GM23338 (cell line): ENCODE results near the gene ALG14. TPM values are rescaled to one million over a fixed set of nuclear protein-coding genes. Genes with fewer than 3 reads are reported as not detected.

Experiments used
- ATAC-seq: fragments of 200-7000 bp; cut with Tn5 transposase; 3 replicates; pipeline ENCODE4 v1.9.1; 2020
- DNase-seq: peaks from one replicate; pipeline ENCODE4 v3.0.0-alpha.2; 2015; ENCODE audit warnings: low spot score
- H2AFZ ChIP-seq: fragments of 200-600 bp; sonication (generic); 2 replicates; pipeline ENCODE4 v1.8.0; 2016; ENCODE audit warnings: antibody characterized with exemption, mild to moderate bottlenecking, moderate library complexity
- H3F3A ChIP-seq: fragments of 200-600 bp; sonication (generic); replicated peaks from 2 replicates; pipeline ENCODE4 v1.8.0; 2017; ENCODE audit warnings: antibody characterized with exemption, mixed run types, low read depth
- H3K27ac ChIP-seq: fragments of 200-600 bp; sonication (generic); 2 replicates; pipeline ENCODE4 v1.6.1; 2016; ENCODE audit warnings: low read depth
- H3K27me3 ChIP-seq: fragments of 200-600 bp; sonication (generic); 2 replicates; pipeline ENCODE4 v1.8.0; 2016; ENCODE audit warnings: mild to moderate bottlenecking, mixed run types, moderate library complexity; ENCODE audit not compliant: insufficient read depth
- H3K36me3 ChIP-seq: fragments of 200-600 bp; sonication (generic); 2 replicates; pipeline ENCODE4 v1.8.0; 2016; ENCODE audit warnings: mild to moderate bottlenecking; ENCODE audit not compliant: insufficient read depth
- H3K4me1 ChIP-seq: fragments of 200-600 bp; sonication (generic); 2 replicates; pipeline ENCODE4 v1.8.0; 2016; ENCODE audit warnings: mild to moderate bottlenecking, moderate library complexity; ENCODE audit not compliant: insufficient read depth
- H3K4me2 ChIP-seq: fragments of 200-600 bp; sonication (generic); 2 replicates; pipeline ENCODE4 v1.7.1; 2017; ENCODE audit warnings: mixed run types
- H3K4me3 ChIP-seq: fragments of 200-600 bp; sonication (generic); 2 replicates; pipeline ENCODE4 v1.6.1; 2016; ENCODE audit warnings: mixed run types
- H3K79me2 ChIP-seq: fragments of 200-600 bp; sonication (generic); replicated peaks from 2 replicates; pipeline ENCODE4 v1.8.0; 2017; ENCODE audit warnings: mild to moderate bottlenecking; ENCODE audit not compliant: insufficient read depth
- H3K9me2 ChIP-seq: fragments of 200-600 bp; sonication (generic); 2 replicates; pipeline ENCODE4 v1.8.0; 2017; ENCODE audit not compliant: insufficient read depth
- H4K20me1 ChIP-seq: fragments of 200-600 bp; sonication (generic); replicated peaks from 2 replicates; pipeline ENCODE4 v1.8.0; 2017; ENCODE audit warnings: mild to moderate bottlenecking; ENCODE audit not compliant: insufficient read depth
- H3K27ac Mint-ChIP-seq: 2 replicates; pipeline ENCODE4 v1.8.0; 2020; ENCODE audit warnings: inconsistent platforms, mild to moderate bottlenecking, moderate library complexity, mixed read lengths
- H3K27me3 Mint-ChIP-seq: 3 replicates; pipeline ENCODE4 v1.8.0; 2022; ENCODE audit warnings: low read depth, mild to moderate bottlenecking, moderate library complexity, mixed read lengths, inconsistent platforms; ENCODE audit not compliant: insufficient read depth, poor library complexity
- H3K36me3 Mint-ChIP-seq: 3 replicates; pipeline ENCODE4 v1.8.0; 2021; ENCODE audit warnings: low read depth, mild to moderate bottlenecking, inconsistent platforms, moderate library complexity, mixed read lengths
- H3K4me1 Mint-ChIP-seq: 3 replicates; pipeline ENCODE4 v1.8.0; 2020; ENCODE audit warnings: mild to moderate bottlenecking, inconsistent platforms, mixed read lengths
- H3K4me3 Mint-ChIP-seq: 3 replicates; pipeline ENCODE4 v1.8.0; 2021; ENCODE audit warnings: moderate library complexity, mild to moderate bottlenecking, inconsistent platforms, mixed read lengths
- H3K9me3 Mint-ChIP-seq: 3 replicates; pipeline ENCODE4 v1.8.0; 2020; ENCODE audit warnings: moderate library complexity, mild to moderate bottlenecking, inconsistent platforms, mixed read lengths
- CREB1 ChIP-seq: fragments of 250-450 bp; sonication (Bioruptor Pico); IDR thresholded peaks from 2 replicates; pipeline ENCODE4 v1.5.0; 2020; ENCODE audit warnings: low read depth, mild to moderate bottlenecking, moderate library complexity
- EZH2 ChIP-seq: fragments of 200-600 bp; sonication (generic); IDR thresholded peaks from one replicate; pipeline ENCODE4 v1.8.0; 2017; ENCODE audit warnings: antibody characterized with exemption, mild to moderate bottlenecking, low read depth; ENCODE audit not compliant: unreplicated experiment
- EZH2phosphoT487 ChIP-seq: fragments of 200-600 bp; sonication (generic); IDR thresholded peaks from one replicate; pipeline ENCODE4 v1.8.1; 2018; ENCODE audit warnings: antibody characterized with exemption; ENCODE audit not compliant: unreplicated experiment
- JUNB ChIP-seq: IDR thresholded peaks from one replicate; pipeline ENCODE4 v1.6.1; 2016; ENCODE audit warnings: antibody characterized with exemption; ENCODE audit not compliant: unreplicated experiment
- NANOG ChIP-seq: IDR thresholded peaks from 2 replicates; pipeline ENCODE4 v1.6.1; 2016; ENCODE audit warnings: antibody characterized with exemption, borderline replicate concordance
- POLR2AphosphoS5 ChIP-seq: IDR thresholded peaks from 2 replicates; pipeline ENCODE4 v1.6.1; 2016; ENCODE audit warnings: antibody characterized with exemption, low read depth
- STAT1 ChIP-seq: IDR thresholded peaks from one replicate; pipeline ENCODE4 v1.6.1; 2016; ENCODE audit warnings: antibody characterized with exemption; ENCODE audit not compliant: unreplicated experiment
- ZNF114 ChIP-seq: fragments of 250-450 bp; sonication (Bioruptor Pico); IDR thresholded peaks from 2 replicates; pipeline ENCODE4 v1.5.0; 2020; ENCODE audit warnings: mild to moderate bottlenecking, moderate library complexity
- ZNF331 ChIP-seq: fragments of 250-450 bp; sonication (Bioruptor Pico); IDR thresholded peaks from 2 replicates; pipeline ENCODE4 v1.5.0; 2020; ENCODE audit warnings: low read depth, mild to moderate bottlenecking, moderate library complexity
- polyA plus RNA-seq: library from polyadenylated mRNA; unstranded; fragments of >200 nt; fragmentation: Nextera tagmentation; extraction: Ambion mirVana; gene quantifications from 2 replicates; pipeline ENCODE4 v1.2.1, GENCODE V29; 2016
- total RNA-seq: library from RNA; depleted of rRNA; stranded (reverse); fragments of >200 nt; shearing (Covaris generic); gene quantifications from 2 replicates; pipeline ENCODE4 v1.2.3, GENCODE V29; 2014
- TF ChIP-seq, protein P1 (sequence below): IDR thresholded peaks from 2 replicates; pipeline ENCODE4 v1.6.1; 2016; ENCODE audit warnings: antibody characterized with exemption
- TF ChIP-seq, protein P2 (sequence below): IDR thresholded peaks from one replicate; pipeline ENCODE4 v1.6.1; 2018; ENCODE audit warnings: antibody characterized with exemption; ENCODE audit not compliant: unreplicated experiment
- TF ChIP-seq, protein P3 (sequence below): fragments of 250-450 bp; sonication (Bioruptor Pico); IDR thresholded peaks from 2 replicates; pipeline ENCODE4 v1.5.0; 2020; ENCODE audit warnings: mild to moderate bottlenecking, moderate library complexity
- TF ChIP-seq, protein P4 (sequence below), 2 experiments: fragments of 200-600 bp in 1 of 2; sonication (generic) in 1 of 2; conservative IDR thresholded peaks; 2 replicates each; pipeline versions ENCODE4 v1.5.1 to v1.6.1; 2016 to 2017; ENCODE audit warnings: antibody characterized with exemption in 2 of 2, low read depth in 2 of 2, mild to moderate bottlenecking in 2 of 2, moderate library complexity in 1 of 2

The ALG14 gene
- total and polyA plus RNA-seq, 2 experiments from 2014 or later, result 0.42 to 2.8 TPM

DNA sequence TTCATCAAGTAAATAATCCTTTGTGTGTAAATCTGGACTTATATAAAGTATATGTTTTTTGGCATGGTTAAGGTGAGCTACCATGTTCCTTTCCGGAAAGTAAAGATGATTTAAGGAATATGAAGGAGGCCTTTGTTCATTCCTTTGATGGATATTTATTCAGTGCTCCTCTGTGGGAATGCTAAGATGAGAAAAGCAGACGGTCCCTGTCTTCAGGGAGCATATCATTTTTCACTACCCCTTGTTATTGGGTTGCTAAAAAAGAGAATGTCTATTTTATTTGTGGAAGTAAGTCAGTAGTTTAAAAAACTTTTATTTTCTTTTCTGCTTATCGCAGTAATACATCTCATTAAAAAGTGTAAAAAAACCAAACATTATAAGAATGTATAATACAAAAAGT is 110.8 kb downstream of the ALG14 start:
- Histone ChIP-seq H3K36me3 (no peaks in the 10 kb centered on the region), H3K27me3 (no peaks in the 10 kb centered on the region), H2AFZ (no peak overlapping the region), H3K27ac (no peak overlapping the region), H3K9me2 (no peaks in the 10 kb centered on the region), H3K79me2 (no peaks in the 10 kb centered on the region), H3K4me2 (no peak overlapping the region), H4K20me1 (no peaks in the 10 kb centered on the region), H3F3A (no peaks in the 10 kb centered on the region), H3K4me1 (no peaks in the 10 kb centered on the region), H3K4me3 (no peak overlapping the region)
- Mint-ChIP-seq H3K4me1 (no peaks in the 10 kb centered on the region), H3K4me3 (no peak overlapping the region), H3K27me3 (peaks cover 6% of the 10 kb centered on the region), H3K27ac (no peak overlapping the region), H3K9me3 (no peaks in the 10 kb centered on the region), H3K36me3 (no peaks in the 10 kb centered on the region; the same call in 2 of the 3 replicates)
- DNase-seq, result no peak
- TF ChIP-seq, protein P1, sequence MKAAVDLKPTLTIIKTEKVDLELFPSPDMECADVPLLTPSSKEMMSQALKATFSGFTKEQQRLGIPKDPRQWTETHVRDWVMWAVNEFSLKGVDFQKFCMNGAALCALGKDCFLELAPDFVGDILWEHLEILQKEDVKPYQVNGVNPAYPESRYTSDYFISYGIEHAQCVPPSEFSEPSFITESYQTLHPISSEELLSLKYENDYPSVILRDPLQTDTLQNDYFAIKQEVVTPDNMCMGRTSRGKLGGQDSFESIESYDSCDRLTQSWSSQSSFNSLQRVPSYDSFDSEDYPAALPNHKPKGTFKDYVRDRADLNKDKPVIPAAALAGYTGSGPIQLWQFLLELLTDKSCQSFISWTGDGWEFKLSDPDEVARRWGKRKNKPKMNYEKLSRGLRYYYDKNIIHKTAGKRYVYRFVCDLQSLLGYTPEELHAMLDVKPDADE, result no peak
- TF ChIP-seq EZH2 (no peak), ZNF331 (CRISPR knock-in tag) (no peak), STAT1 (no peak), CREB1 (CRISPR knock-in tag) (no peak), JUNB (no peak), NANOG (no peak), POLR2AphosphoS5 (no peak), ZNF114 (CRISPR knock-in tag) (no peak), EZH2phosphoT487 (no peak)
- TF ChIP-seq, protein P2, sequence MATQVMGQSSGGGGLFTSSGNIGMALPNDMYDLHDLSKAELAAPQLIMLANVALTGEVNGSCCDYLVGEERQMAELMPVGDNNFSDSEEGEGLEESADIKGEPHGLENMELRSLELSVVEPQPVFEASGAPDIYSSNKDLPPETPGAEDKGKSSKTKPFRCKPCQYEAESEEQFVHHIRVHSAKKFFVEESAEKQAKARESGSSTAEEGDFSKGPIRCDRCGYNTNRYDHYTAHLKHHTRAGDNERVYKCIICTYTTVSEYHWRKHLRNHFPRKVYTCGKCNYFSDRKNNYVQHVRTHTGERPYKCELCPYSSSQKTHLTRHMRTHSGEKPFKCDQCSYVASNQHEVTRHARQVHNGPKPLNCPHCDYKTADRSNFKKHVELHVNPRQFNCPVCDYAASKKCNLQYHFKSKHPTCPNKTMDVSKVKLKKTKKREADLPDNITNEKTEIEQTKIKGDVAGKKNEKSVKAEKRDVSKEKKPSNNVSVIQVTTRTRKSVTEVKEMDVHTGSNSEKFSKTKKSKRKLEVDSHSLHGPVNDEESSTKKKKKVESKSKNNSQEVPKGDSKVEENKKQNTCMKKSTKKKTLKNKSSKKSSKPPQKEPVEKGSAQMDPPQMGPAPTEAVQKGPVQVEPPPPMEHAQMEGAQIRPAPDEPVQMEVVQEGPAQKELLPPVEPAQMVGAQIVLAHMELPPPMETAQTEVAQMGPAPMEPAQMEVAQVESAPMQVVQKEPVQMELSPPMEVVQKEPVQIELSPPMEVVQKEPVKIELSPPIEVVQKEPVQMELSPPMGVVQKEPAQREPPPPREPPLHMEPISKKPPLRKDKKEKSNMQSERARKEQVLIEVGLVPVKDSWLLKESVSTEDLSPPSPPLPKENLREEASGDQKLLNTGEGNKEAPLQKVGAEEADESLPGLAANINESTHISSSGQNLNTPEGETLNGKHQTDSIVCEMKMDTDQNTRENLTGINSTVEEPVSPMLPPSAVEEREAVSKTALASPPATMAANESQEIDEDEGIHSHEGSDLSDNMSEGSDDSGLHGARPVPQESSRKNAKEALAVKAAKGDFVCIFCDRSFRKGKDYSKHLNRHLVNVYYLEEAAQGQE, result no peak
- TF ChIP-seq, protein P3, sequence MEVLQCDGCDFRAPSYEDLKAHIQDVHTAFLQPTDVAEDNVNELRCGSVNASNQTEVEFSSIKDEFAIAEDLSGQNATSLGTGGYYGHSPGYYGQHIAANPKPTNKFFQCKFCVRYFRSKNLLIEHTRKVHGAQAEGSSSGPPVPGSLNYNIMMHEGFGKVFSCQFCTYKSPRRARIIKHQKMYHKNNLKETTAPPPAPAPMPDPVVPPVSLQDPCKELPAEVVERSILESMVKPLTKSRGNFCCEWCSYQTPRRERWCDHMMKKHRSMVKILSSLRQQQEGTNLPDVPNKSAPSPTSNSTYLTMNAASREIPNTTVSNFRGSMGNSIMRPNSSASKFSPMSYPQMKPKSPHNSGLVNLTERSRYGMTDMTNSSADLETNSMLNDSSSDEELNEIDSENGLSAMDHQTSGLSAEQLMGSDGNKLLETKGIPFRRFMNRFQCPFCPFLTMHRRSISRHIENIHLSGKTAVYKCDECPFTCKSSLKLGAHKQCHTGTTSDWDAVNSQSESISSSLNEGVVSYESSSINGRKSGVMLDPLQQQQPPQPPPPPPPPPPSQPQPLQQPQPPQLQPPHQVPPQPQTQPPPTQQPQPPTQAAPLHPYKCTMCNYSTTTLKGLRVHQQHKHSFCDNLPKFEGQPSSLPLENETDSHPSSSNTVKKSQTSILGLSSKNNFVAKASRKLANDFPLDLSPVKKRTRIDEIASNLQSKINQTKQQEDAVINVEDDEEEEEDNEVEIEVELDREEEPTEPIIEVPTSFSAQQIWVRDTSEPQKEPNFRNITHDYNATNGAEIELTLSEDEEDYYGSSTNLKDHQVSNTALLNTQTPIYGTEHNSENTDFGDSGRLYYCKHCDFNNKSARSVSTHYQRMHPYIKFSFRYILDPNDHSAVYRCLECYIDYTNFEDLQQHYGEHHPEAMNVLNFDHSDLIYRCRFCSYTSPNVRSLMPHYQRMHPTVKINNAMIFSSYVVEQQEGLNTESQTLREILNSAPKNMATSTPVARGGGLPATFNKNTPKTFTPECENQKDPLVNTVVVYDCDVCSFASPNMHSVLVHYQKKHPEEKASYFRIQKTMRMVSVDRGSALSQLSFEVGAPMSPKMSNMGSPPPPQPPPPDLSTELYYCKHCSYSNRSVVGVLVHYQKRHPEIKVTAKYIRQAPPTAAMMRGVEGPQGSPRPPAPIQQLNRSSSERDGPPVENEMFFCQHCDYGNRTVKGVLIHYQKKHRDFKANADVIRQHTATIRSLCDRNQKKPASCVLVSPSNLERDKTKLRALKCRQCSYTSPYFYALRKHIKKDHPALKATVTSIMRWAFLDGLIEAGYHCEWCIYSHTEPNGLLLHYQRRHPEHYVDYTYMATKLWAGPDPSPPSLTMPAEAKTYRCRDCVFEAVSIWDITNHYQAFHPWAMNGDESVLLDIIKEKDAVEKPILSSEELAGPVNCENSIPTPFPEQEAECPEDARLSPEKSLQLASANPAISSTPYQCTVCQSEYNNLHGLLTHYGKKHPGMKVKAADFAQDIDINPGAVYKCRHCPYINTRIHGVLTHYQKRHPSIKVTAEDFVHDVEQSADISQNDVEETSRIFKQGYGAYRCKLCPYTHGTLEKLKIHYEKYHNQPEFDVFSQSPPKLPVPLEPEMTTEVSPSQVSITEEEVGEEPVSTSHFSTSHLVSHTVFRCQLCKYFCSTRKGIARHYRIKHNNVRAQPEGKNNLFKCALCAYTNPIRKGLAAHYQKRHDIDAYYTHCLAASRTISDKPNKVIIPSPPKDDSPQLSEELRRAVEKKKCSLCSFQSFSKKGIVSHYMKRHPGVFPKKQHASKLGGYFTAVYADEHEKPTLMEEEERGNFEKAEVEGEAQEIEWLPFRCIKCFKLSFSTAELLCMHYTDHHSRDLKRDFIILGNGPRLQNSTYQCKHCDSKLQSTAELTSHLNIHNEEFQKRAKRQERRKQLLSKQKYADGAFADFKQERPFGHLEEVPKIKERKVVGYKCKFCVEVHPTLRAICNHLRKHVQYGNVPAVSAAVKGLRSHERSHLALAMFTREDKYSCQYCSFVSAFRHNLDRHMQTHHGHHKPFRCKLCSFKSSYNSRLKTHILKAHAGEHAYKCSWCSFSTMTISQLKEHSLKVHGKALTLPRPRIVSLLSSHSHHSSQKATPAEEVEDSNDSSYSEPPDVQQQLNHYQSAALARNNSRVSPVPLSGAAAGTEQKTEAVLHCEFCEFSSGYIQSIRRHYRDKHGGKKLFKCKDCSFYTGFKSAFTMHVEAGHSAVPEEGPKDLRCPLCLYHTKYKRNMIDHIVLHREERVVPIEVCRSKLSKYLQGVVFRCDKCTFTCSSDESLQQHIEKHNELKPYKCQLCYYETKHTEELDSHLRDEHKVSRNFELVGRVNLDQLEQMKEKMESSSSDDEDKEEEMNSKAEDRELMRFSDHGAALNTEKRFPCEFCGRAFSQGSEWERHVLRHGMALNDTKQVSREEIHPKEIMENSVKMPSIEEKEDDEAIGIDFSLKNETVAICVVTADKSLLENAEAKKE (CRISPR knock-in tag), result no peak
- TF ChIP-seq, protein P4, sequence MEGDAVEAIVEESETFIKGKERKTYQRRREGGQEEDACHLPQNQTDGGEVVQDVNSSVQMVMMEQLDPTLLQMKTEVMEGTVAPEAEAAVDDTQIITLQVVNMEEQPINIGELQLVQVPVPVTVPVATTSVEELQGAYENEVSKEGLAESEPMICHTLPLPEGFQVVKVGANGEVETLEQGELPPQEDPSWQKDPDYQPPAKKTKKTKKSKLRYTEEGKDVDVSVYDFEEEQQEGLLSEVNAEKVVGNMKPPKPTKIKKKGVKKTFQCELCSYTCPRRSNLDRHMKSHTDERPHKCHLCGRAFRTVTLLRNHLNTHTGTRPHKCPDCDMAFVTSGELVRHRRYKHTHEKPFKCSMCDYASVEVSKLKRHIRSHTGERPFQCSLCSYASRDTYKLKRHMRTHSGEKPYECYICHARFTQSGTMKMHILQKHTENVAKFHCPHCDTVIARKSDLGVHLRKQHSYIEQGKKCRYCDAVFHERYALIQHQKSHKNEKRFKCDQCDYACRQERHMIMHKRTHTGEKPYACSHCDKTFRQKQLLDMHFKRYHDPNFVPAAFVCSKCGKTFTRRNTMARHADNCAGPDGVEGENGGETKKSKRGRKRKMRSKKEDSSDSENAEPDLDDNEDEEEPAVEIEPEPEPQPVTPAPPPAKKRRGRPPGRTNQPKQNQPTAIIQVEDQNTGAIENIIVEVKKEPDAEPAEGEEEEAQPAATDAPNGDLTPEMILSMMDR (conservative IDR thresholded peaks at IDR 0.05; ENCODE audit: low read depth in 2 of 2), result no peak
- ATAC-seq, result no peak
